HepG2 (cell line): ENCODE results near the gene HMGN4. TPM values are rescaled to one million over a fixed set of nuclear protein-coding genes. Genes with fewer than 3 reads are reported as not detected.

Source experiments
- ATAC-seq: fragments of 200-7000 bp; cut with Tn5 transposase; 3 replicates; pipeline ENCODE4 v1.9.1; 2020; ENCODE audit warnings: mild to moderate bottlenecking, moderate library complexity
- BruUV-seq: library from RNA; stranded (reverse); fragments of 400-500 nt; replicated peaks from 2 replicates; lab custom pipeline; 2021; lab: Mats Ljungman, UMichigan
- CTCF ChIA-PET: fragments of 300-600 bp; formaldehyde crosslinking; extraction: SDS; loops from one replicate; lab custom pipeline; 2021; ENCODE audit warnings: low total read pairs, inconsistent platforms, low intra/inter-chr PET ratio; lab: Yijun Ruan, JAX
- POLR2A ChIA-PET: fragments of 350-600 bp; sonication (Branson Sonifier 250); formaldehyde crosslinking; loops from one replicate; lab custom pipeline; 2020; ENCODE audit warnings: antibody characterized with exemption, inconsistent platforms; lab: Yijun Ruan, JAX
- DNase-seq: peaks from one replicate; pipeline ENCODE4 v3.0.0-alpha.2; 2015; ENCODE audit warnings: low spot score
- FAIRE-seq: peaks from 3 replicates; lab custom pipeline; 2011; peaks lifted over from hg19 to GRCh38; lab: Jason Lieb, UNC
- H2AFZ ChIP-seq: one replicate; pipeline ENCODE4 v1.6.1; 2011; ENCODE audit warnings: low read length, inconsistent platforms
- H3K27ac ChIP-seq: fragments of 300-600 bp; 3 replicates; pipeline ENCODE4 v1.8.0; 2011; ENCODE audit warnings: mixed run types, mild to moderate bottlenecking, mixed read lengths, low read length, inconsistent platforms; ENCODE audit not compliant: insufficient read depth; ENCODE audit errors: extremely low read length
- H3K27me3 ChIP-seq, 2 experiments: fragments of 200-600 bp in 1 of 2; 2 replicates in 1 of 2; 3 replicates in 1 of 2; pipeline versions ENCODE4 v1.6.0 to v1.8.0; 2011; ENCODE audit warnings: low read length in 2 of 2, mild to moderate bottlenecking in 2 of 2, moderate library complexity in 2 of 2, inconsistent platforms in 1 of 2; ENCODE audit not compliant: insufficient read depth in 2 of 2, control insufficient read depth in 1 of 2
- H3K36me3 ChIP-seq, 2 experiments: fragments of 200-600 bp in 1 of 2; replicated peaks in 1 of 2; 2 replicates in 1 of 2; 3 replicates in 1 of 2; pipeline versions ENCODE4 v1.5.1 to v1.8.0; 2011; ENCODE audit warnings: low read length in 2 of 2, inconsistent platforms in 1 of 2; ENCODE audit not compliant: insufficient read depth in 2 of 2, control insufficient read depth in 1 of 2
- H3K4me1 ChIP-seq: 2 replicates; pipeline ENCODE4 v1.5.1; 2012; ENCODE audit warnings: low read length, inconsistent platforms; ENCODE audit not compliant: insufficient read depth
- H3K4me2 ChIP-seq: 2 replicates; pipeline ENCODE4 v1.6.0; 2011; ENCODE audit warnings: low read depth, low read length, inconsistent platforms
- H3K4me3 ChIP-seq, 3 experiments: fragments of 200-600 bp in 1 of 3; sonication (generic), shearing (Covaris generic) in 1 of 3; replicated peaks in 1 of 3; 2 replicates each; pipeline ENCODE4 v1.5.1; 2011 to 2016; ENCODE audit warnings: low read length in 3 of 3, inconsistent platforms in 2 of 3, low read depth in 2 of 3, mild to moderate bottlenecking in 2 of 3, control low read depth in 1 of 3, mixed read lengths in 1 of 3; ENCODE audit not compliant: insufficient read depth in 1 of 3
- H3K79me2 ChIP-seq: one replicate; pipeline ENCODE4 v1.6.1; 2011; ENCODE audit warnings: low read length, inconsistent platforms; ENCODE audit not compliant: insufficient read depth
- H3K9ac ChIP-seq: 2 replicates; pipeline ENCODE4 v1.6.0; 2011; ENCODE audit warnings: mild to moderate bottlenecking, low read depth, low read length, inconsistent platforms; ENCODE audit not compliant: insufficient read depth
- H3K9me3 ChIP-seq: 2 replicates; pipeline ENCODE4 v1.5.1; 2012; ENCODE audit warnings: mild to moderate bottlenecking, low read length
- H4K20me1 ChIP-seq: 2 replicates; pipeline ENCODE4 v1.6.0; 2011; ENCODE audit warnings: inconsistent platforms, mild to moderate bottlenecking, low read length, moderate library complexity; ENCODE audit not compliant: insufficient read depth
- CENPT ChIP-seq: sonication (generic); formaldehyde crosslinking; IDR thresholded peaks from 2 replicates; pipeline ENCODE4 v1.8.0; 2022; ENCODE audit warnings: low read depth, mild to moderate bottlenecking, moderate library complexity, missing genetic modification reagents
- PHF20 ChIP-seq: sonication (generic); formaldehyde crosslinking; IDR thresholded peaks from 2 replicates; pipeline ENCODE4 v1.5.0; 2020; ENCODE audit warnings: mild to moderate bottlenecking, missing genetic modification reagents
- RBM22 ChIP-seq: fragments of 200-400 bp; formaldehyde crosslinking; optimal IDR thresholded peaks from 2 replicates; pipeline ENCODE3; 2017; ENCODE audit warnings: mild to moderate bottlenecking, low read length, moderate library complexity
- ZBTB10 ChIP-seq: sonication (generic); formaldehyde crosslinking; IDR thresholded peaks from 2 replicates; pipeline ENCODE4 v1.4.0; 2020; ENCODE audit warnings: missing genetic modification reagents, borderline replicate concordance
- ZBTB21 ChIP-seq: sonication (generic); formaldehyde crosslinking; IDR thresholded peaks from 2 replicates; pipeline ENCODE4 v1.4.0; 2020; ENCODE audit warnings: missing genetic modification reagents
- ZNF337 ChIP-seq: sonication (generic); formaldehyde crosslinking; IDR thresholded peaks from 2 replicates; pipeline ENCODE4 v1.5.1; 2020; ENCODE audit warnings: missing genetic modification reagents, low read depth, mild to moderate bottlenecking, borderline replicate concordance
- ZNF709 ChIP-seq: sonication (generic); formaldehyde crosslinking; IDR thresholded peaks from 2 replicates; pipeline ENCODE4 v1.5.0; 2020; ENCODE audit warnings: mild to moderate bottlenecking, missing genetic modification reagents
- WGBS: methylation state at CpG from one replicate; pipeline ENCODE4 v1.1.6; 2017; ENCODE audit warnings: low lambda C conversion rate; 5-methylcytosine and 5-hydroxymethylcytosine counted together
- in situ Hi-C: cut with HindIII; loops from 2 replicates; pipeline ENCODE4 v1.10.0; 2017; ENCODE audit warnings: low pct_unique_long_range_greater_than_20kb; ENCODE audit not compliant: extremely low pct_ligation_motif_present
- intact Hi-C: fragments of 100-400 bp; cut with micrococcal nuclease; formaldehyde crosslinking; loops from one replicate; pipeline ENCODE4 v1.10.0; 2022; ENCODE audit not compliant: unreplicated experiment
- polyA plus RNA-seq, 8 experiments: library from polyadenylated mRNA; depleted of rRNA in 3 of 8; stranded (reverse) in 7 of 8; unstranded in 1 of 8; fragments of >200 nt; fragmentation: Illumina TruSeq in 4 of 8; extraction: Trizol in 4 of 8; gene quantifications; 2 replicates each; pipeline versions ENCODE4 v1.2.1 to v1.2.3, GENCODE V29; 2011 to 2016; ENCODE audit warnings: low read depth in 4 of 8, missing spikeins in 1 of 8, mixed read lengths in 1 of 8; ENCODE audit not compliant: insufficient read depth in 1 of 8
- total RNA-seq, 5 experiments: library from RNA; depleted of rRNA; stranded (reverse); fragments of >200 nt; fragmentation: Illumina TruSeq; extraction: Trizol; gene quantifications; 2 replicates each; pipeline ENCODE4 v1.2.3, GENCODE V29; 2016; ENCODE audit warnings: low read depth in 1 of 5

HMGN4 gene
- total and polyA plus RNA-seq, 2 of the 13 experiments (the other 11 are each of a cell fraction or from before 2014, with no cell fraction given): 39.9 to 52.1 TPM

DNA sequence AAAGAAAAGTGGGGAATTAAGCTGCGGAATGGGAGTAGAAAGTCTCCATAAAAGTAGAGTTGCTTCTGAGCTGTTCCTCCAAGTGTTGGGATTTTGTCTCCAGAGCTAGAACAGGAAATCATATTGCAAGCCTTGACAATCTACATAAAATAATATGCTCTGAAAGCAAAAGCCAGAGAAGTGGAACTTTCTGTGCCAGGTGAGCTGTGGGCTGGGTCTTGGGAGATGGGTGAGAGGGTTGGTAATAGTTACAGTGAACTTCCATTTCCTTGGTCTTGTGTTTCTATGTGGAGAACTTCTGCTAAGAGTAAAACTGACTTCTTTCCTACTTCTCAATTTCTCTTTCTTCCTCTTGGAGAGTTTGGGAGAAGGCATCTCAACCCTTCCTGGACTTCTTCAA is 6.3 kb upstream of the HMGN4 start:
- ChIA-PET POLR2A (interaction anchor here (2.6 kb wide), 1 partner anchor 57 kb away, joined by 12 read pairs; no protein-coding TSS in a partner anchor), CTCF (no interaction called here)
- no TSS peak for BruUV-seq
- 100% methylated on average over 1 of the region's 1 CpG for WGBS
- Histone ChIP-seq H2AFZ (no peak overlapping the region), H3K4me3 (peak overlapping the region in 1 of 3 experiments; percentile 78; a peak in 1 of 6 replicates), H4K20me1 (no peaks in the 10 kb centered on the region), H3K27ac (no peak overlapping the region), H3K36me3 (no peaks in the 10 kb centered on the region), H3K4me2 (peak overlapping the region; percentile 91), H3K4me1 (peaks cover 37% of the 10 kb centered on the region), H3K9me3 (no peaks in the 10 kb centered on the region), H3K27me3 (no peaks in the 10 kb centered on the region), H3K79me2 (no peaks in the 10 kb centered on the region), H3K9ac (no peak overlapping the region)
- in situ Hi-C loops: no loop called here
- ATAC-seq (no peak), FAIRE-seq (no peak), DNase-seq (no peak)
- intact Hi-C loops: loop anchor here (1.0 to 10.0 kb wide), 3 partner anchors 11 to 507 kb away; a partner anchor contains a TSS
- TF ChIP-seq ZBTB21 (CRISPR knock-in tag) (no peak), CENPT (no peak), ZNF337 (CRISPR knock-in tag) (no peak), RBM22 (no peak), ZNF709 (CRISPR knock-in tag) (no peak), PHF20 (CRISPR knock-in tag) (no peak), ZBTB10 (CRISPR knock-in tag) (no peak)
